Uterus (tissue), 4 donors: ENCODE results near the gene MAP3K1. TPM values are rescaled to one million over a fixed set of nuclear protein-coding genes. Genes with fewer than 3 reads are reported as not detected.

Source experiments
- DNase-seq, 2 donors: peaks; one replicate each; pipeline ENCODE4 v3.0.0-alpha.2; 2019 to 2020
- H3K27ac ChIP-seq, 2 donors: fragments of 200-600 bp; sonication (generic); 1 replicate in 1 of 2; 2 replicates in 1 of 2; pipeline ENCODE4 v1.5.1; 2016 to 2018
- H3K27me3 ChIP-seq, 2 donors: fragments of 200-600 bp; sonication (generic); one replicate each; pipeline ENCODE4 v1.5.1; 2018 to 2019; ENCODE audit warnings: control low read depth in 1 of 2
- H3K36me3 ChIP-seq, 2 donors: fragments of 200-600 bp; sonication (generic); one replicate each; pipeline ENCODE4 v1.5.1; 2019; ENCODE audit warnings: control low read depth in 1 of 2
- H3K4me1 ChIP-seq, 2 donors: fragments of 200-600 bp; sonication (generic); one replicate each; pipeline ENCODE4 v1.5.1; 2018 to 2019; ENCODE audit warnings: control low read depth in 1 of 2
- H3K4me3 ChIP-seq, 2 donors: fragments of 200-600 bp; sonication (generic); 1 replicate in 1 of 2; 2 replicates in 1 of 2; pipeline ENCODE4 v1.5.1; 2018 to 2019; ENCODE audit warnings: mild to moderate bottlenecking in 1 of 2
- H3K9me3 ChIP-seq, 2 donors: fragments of 200-600 bp; sonication (generic); one replicate each; pipeline ENCODE4 v1.5.1; 2019; ENCODE audit warnings: control low read depth in 1 of 2
- CTCF ChIP-seq, 4 experiments: fragments of 200-600 bp in 2 of 4; fragments of 450-650 bp in 2 of 4; sonication (generic) in 2 of 4; IDR thresholded peaks; one replicate each; pipeline ENCODE4 v1.5.1; 2016 to 2019; ENCODE audit warnings: antibody characterized with exemption in 4 of 4, mild to moderate bottlenecking in 2 of 4, moderate library complexity in 1 of 4
- POLR2A ChIP-seq, 2 donors: fragments of 450-650 bp; IDR thresholded peaks; one replicate each; pipeline ENCODE4 v1.6.1; 2016; ENCODE audit warnings: antibody characterized with exemption in 2 of 2, mild to moderate bottlenecking in 1 of 2, moderate library complexity in 1 of 2
- intact Hi-C: fragments of 100-400 bp; cut with DNase I; formaldehyde crosslinking; loops from one replicate; pipeline ENCODE4 v1.15.1; 2023; ENCODE audit warnings: low total_unique reads
- total RNA-seq, 4 donors: library from RNA; depleted of rRNA in 3 of 4; stranded (reverse); fragments of >200 nt in 3 of 4; gene quantifications; one replicate each; pipeline versions ENCODE4 v1.1.0 to v1.2.4, GENCODE V29; 2014 to 2023
- donor health status: DM: yes; HTN: yes; CAD: no.

Gene MAP3K1
- total RNA-seq, 4 donors from 2014 or later: 9.0 to 95.3 (median 20.0) TPM

GRCh38 chr5:56851258-56851941, 36.1 kb downstream of the MAP3K1 start:
- no peaks in the 10 kb centered on the region for H3K9me3 ChIP-seq
- no peaks in the 10 kb centered on the region for H3K27me3 ChIP-seq
- H3K36me3 ChIP-seq: no peaks in the 10 kb centered on the region
- DNase-seq: no peak
- intact Hi-C loops: no loop called here
- TF ChIP-seq POLR2A (IDR thresholded peaks at IDR 0.05): no peak
- no peak for TF ChIP-seq CTCF (IDR thresholded peaks at IDR 0.05)
- no peaks in the 10 kb centered on the region for H3K4me1 ChIP-seq
- no peak overlapping the region for H3K27ac ChIP-seq
- no peak overlapping the region for H3K4me3 ChIP-seq

- no peak overlapping the region for H3K4me3 ChIP-seq
- intact Hi-C loops: no loop called here
- H3K36me3 ChIP-seq: no peaks in the 10 kb centered on the region
- TF ChIP-seq CTCF (IDR thresholded peaks at IDR 0.05): no peak
- no peak for TF ChIP-seq POLR2A (IDR thresholded peaks at IDR 0.05)
- no peaks in the 10 kb centered on the region for H3K9me3 ChIP-seq
- H3K27ac ChIP-seq: no peak overlapping the region
- H3K27me3 ChIP-seq: no peaks in the 10 kb centered on the region
- no peak for DNase-seq
- no peaks in the 10 kb centered on the region for H3K4me1 ChIP-seq
These were observed 37.1 kb downstream of the MAP3K1 start for GRCh38 chr5:56852228-56853000.

- no peaks in the 10 kb centered on the region for H3K9me3 ChIP-seq
- H3K4me1 ChIP-seq: no peaks in the 10 kb centered on the region
- no peak for DNase-seq
- no peaks in the 10 kb centered on the region for H3K36me3 ChIP-seq
- no peaks in the 10 kb centered on the region for H3K27me3 ChIP-seq
- TF ChIP-seq CTCF (IDR thresholded peaks at IDR 0.05): no peak
- no peak overlapping the region for H3K4me3 ChIP-seq
- H3K27ac ChIP-seq: no peak overlapping the region
- intact Hi-C loops: no loop called here
These were observed 38.3 kb downstream of the MAP3K1 start for GRCh38 chr5:56853698-56854097.

GRCh38 chr5:56854920-56855319, 39.6 kb downstream of the MAP3K1 start:
- H3K27me3 ChIP-seq: no peaks in the 10 kb centered on the region
- no peaks in the 10 kb centered on the region for H3K9me3 ChIP-seq
- no peak overlapping the region for H3K27ac ChIP-seq
- TF ChIP-seq POLR2A (IDR thresholded peaks at IDR 0.05) (no peak), CTCF (IDR thresholded peaks at IDR 0.05) (no peak)
- DNase-seq: no peak
- no peaks in the 10 kb centered on the region for H3K36me3 ChIP-seq
- intact Hi-C loops: no loop called here
- H3K4me1 ChIP-seq: no peaks in the 10 kb centered on the region
- no peak overlapping the region for H3K4me3 ChIP-seq

- TF ChIP-seq CTCF (IDR thresholded peaks at IDR 0.05): no peak
- no peak for TF ChIP-seq POLR2A (IDR thresholded peaks at IDR 0.05)
- Histone ChIP-seq H3K27ac (no peak overlapping the region), H3K4me3 (no peak overlapping the region), H3K36me3 (no peaks in the 10 kb centered on the region), H3K4me1 (no peaks in the 10 kb centered on the region), H3K27me3 (no peaks in the 10 kb centered on the region), H3K9me3 (no peaks in the 10 kb centered on the region)
- intact Hi-C loops: no loop called here
- DNase-seq: no peak
These were observed 41.3 kb downstream of the MAP3K1 start for GRCh38 chr5:56856541-56857178.
